Natural killer cell (primary cell): ENCODE measurements around the gene SGPP1. TPM values are rescaled to one million over a fixed set of nuclear protein-coding genes. Genes with fewer than 3 reads are reported as not detected.

Experiments used
- ATAC-seq, 3 donors: fragments of 150-1000 bp in 2 of 3; fragments of 200-7000 bp in 1 of 3; cut with Tn5 transposase; 1 replicate in 1 of 3; 2 replicates in 2 of 3; pipeline ENCODE4 v1.10.0; 2021; ENCODE audit warnings: mild to moderate bottlenecking in 2 of 3, moderate library complexity in 2 of 3
- DNase-seq, 2 donors: peaks; one replicate each; pipeline versions ENCODE4 v3.0.0 to v3.0.0-alpha.2; 2013 to 2021; ENCODE audit warnings: mixed read lengths in 1 of 2
- H3K27ac ChIP-seq: one replicate; pipeline ENCODE4 v1.5.1; 2013; ENCODE audit warnings: mild to moderate bottlenecking, low read length
- H3K27me3 ChIP-seq: one replicate; pipeline ENCODE4 v1.6.1; 2013; ENCODE audit warnings: low read length; ENCODE audit not compliant: control insufficient read depth, insufficient read depth
- H3K36me3 ChIP-seq: one replicate; pipeline ENCODE4 v1.6.1; 2013; ENCODE audit warnings: low read length; ENCODE audit not compliant: control insufficient read depth, insufficient read depth
- H3K4me1 ChIP-seq: one replicate; pipeline ENCODE4 v1.6.1; 2013; ENCODE audit warnings: low read length; ENCODE audit not compliant: control insufficient read depth, insufficient read depth
- H3K4me3 ChIP-seq: one replicate; pipeline ENCODE4 v1.5.1; 2013; ENCODE audit warnings: low read length
- H3K9me3 ChIP-seq: one replicate; pipeline ENCODE4 v1.6.1; 2013; ENCODE audit warnings: low read length; ENCODE audit not compliant: control insufficient read depth, insufficient read depth
- H3K27ac Mint-ChIP-seq, 2 donors: one replicate each; pipeline ENCODE4 v1.8.0; 2022; ENCODE audit warnings: mild to moderate bottlenecking in 2 of 2, mixed read lengths in 2 of 2, moderate library complexity in 1 of 2
- H3K27me3 Mint-ChIP-seq, 2 donors: one replicate each; pipeline ENCODE4 v1.8.0; 2022; ENCODE audit warnings: low read depth in 2 of 2, mixed read lengths in 2 of 2
- H3K36me3 Mint-ChIP-seq: one replicate; pipeline ENCODE4 v1.8.0; 2022; ENCODE audit warnings: mixed read lengths
- H3K4me1 Mint-ChIP-seq, 2 donors: one replicate each; pipeline ENCODE4 v1.8.0; 2022; ENCODE audit warnings: mixed read lengths in 2 of 2
- H3K4me3 Mint-ChIP-seq: one replicate; pipeline ENCODE4 v1.8.0; 2022; ENCODE audit warnings: mild to moderate bottlenecking, moderate library complexity, mixed read lengths
- H3K9me3 Mint-ChIP-seq, 2 donors: one replicate each; pipeline ENCODE4 v1.8.0; 2022; ENCODE audit warnings: mixed read lengths in 2 of 2
- CTCF ChIP-seq: fragments of 200-600 bp; IDR thresholded peaks from one replicate; pipeline ENCODE4 v1.8.0; 2022; ENCODE audit warnings: antibody characterized with exemption
- WGBS: methylation state at CpG from one replicate; pipeline ENCODE4 v1.1.7; 2013; ENCODE audit warnings: missing lambda C conversion rate; ENCODE audit not compliant: insufficient coverage; 5-methylcytosine and 5-hydroxymethylcytosine counted together
- intact Hi-C: fragments of 100-400 bp; cut with micrococcal nuclease; formaldehyde crosslinking; loops from one replicate; pipeline ENCODE4 v1.14.2; 2022
- total RNA-seq, 4 donors: library from RNA; stranded (reverse); fragments of 120-200 nt in 1 of 4; gene quantifications; one replicate each; pipeline versions ENCODE4 v1.2.3 to v1.2.4, GENCODE V29; 2013 to 2022

Gene SGPP1
- total RNA-seq, 3 donors from 2014 or later (not counting 1 experiment from before 2014, with no cell fraction given) = 17.8 to 23.4 (median 23.3) TPM

- peaks cover 16 to 22% of the 10 kb centered on the region in 2 donors for H3K4me1 Mint-ChIP-seq
- Histone ChIP-seq H3K27ac (peak overlapping the region; percentile 99), H3K4me3 (peak overlapping the region; percentile 90), H3K9me3 (no peaks in the 10 kb centered on the region), H3K27me3 (no peaks in the 10 kb centered on the region), H3K4me1 (peaks cover 11% of the 10 kb centered on the region), H3K36me3 (peaks cover 6% of the 10 kb centered on the region)
- 100% methylated on average over 4 of the region's 8 CpGs for WGBS
- peak overlapping the region; percentile 95 to 96 for H3K27ac Mint-ChIP-seq
- DNase-seq (no peak), ATAC-seq (no peak)
- TF ChIP-seq CTCF = no peak
- H3K36me3 Mint-ChIP-seq = no peaks in the 10 kb centered on the region
- H3K9me3 Mint-ChIP-seq = no peaks in the 10 kb centered on the region
- intact Hi-C loops = loop anchor here (1.0 to 2.0 kb wide), 3 partner anchors 7 to 214 kb away; no protein-coding TSS in a partner anchor
- H3K27me3 Mint-ChIP-seq = no peaks in the 10 kb centered on the region
- H3K4me3 Mint-ChIP-seq = peak overlapping the region; percentile 92
Measured at GRCh38 chr14:63642656-63643382, 85.0 kb downstream of the SGPP1 start.

GRCh38 chr14:63642229-63642611 lies 85.6 kb downstream of the SGPP1 start:
- H3K4me1 Mint-ChIP-seq = peaks cover 17 to 23% of the 10 kb centered on the region in 2 donors

DNA sequence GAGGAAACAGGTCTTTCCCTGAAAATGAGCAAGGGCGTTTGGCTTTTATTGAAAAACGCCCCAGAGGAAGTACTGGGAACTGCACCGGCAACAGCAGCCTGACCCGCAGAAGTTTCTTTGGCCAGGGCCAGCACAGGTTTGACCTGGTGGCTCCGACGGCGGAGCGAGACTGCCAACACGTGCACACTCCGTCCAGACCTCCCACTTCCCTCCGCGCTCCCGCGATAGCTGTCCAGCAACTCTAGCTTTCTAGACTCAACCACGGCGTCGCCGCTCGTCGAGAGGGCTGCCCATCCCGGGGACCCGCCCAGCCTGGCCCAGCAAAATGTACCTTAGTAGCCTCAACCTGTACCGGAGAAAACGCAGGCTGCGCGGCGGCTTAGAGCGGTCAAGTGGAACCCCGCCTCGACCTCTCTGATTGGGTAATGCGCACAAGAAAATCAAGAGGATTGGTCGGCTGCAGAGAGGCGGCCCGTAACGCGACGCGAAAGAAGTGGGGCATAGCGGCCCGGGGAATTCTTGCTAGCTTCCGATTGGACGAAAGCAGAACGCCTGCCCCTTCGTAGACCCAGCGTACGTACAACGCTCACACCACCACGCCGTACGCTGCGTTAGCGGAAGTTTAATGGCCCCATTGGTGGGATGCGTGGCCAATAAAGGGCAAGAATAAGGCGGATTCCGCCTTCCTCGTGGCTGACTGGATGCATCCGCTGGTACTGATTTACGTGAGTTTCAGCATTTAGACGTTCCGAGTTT lies 86.2 kb downstream of the SGPP1 start, which contains the start of gene WDR89:
WDR89 (minus strand) TSS at position 399 of the 756 bp plus-strand sequence. CDS start 41,929 bp downstream, outside the sequence.
- Histone ChIP-seq H3K4me3 (peak within 1 kb of the TSS; percentile 90), H3K4me1 (peaks cover 11% of the 10 kb centered on the region), H3K9me3 (no peaks in the 10 kb centered on the region), H3K27ac (peak within 1 kb of the TSS; percentile 99), H3K27me3 (no peaks in the 10 kb centered on the region), H3K36me3 (peaks cover 6% of the 10 kb centered on the region)
- intact Hi-C loops = loop anchor here (1.0 to 2.0 kb wide), 5 partner anchors 9 to 215 kb away; partner anchors contain the start of genes PPP2R5E and SGPP1
- WGBS = under 1% methylated on average over 60 of the region's 60 CpGs
- H3K27ac Mint-ChIP-seq = peak within 1 kb of the TSS; percentile 95 to 96
- peak; percentile 92 to 99 for DNase-seq
- peak within 1 kb of the TSS; percentile 92 for H3K4me3 Mint-ChIP-seq
- TF ChIP-seq CTCF = peak; percentile 70
- H3K36me3 Mint-ChIP-seq = no peaks in the 10 kb centered on the region
- peaks cover 22 to 28% of the 10 kb centered on the region in 2 donors for H3K4me1 Mint-ChIP-seq
- no peaks in the 10 kb centered on the region for H3K9me3 Mint-ChIP-seq
- H3K27me3 Mint-ChIP-seq = no peaks in the 10 kb centered on the region
- ATAC-seq = peak; percentile 79 to 92 (median 81)

More at GRCh38 chr14:63642229-63642611, 85.6 kb downstream of the SGPP1 start:
- Mint-ChIP-seq H3K9me3 (no peaks in the 10 kb centered on the region), H3K4me3 (peak overlapping the region; percentile 92), H3K27ac (peak overlapping the region; percentile 95 to 96), H3K27me3 (no peaks in the 10 kb centered on the region), H3K36me3 (no peaks in the 10 kb centered on the region)
- peak; percentile 68 to 97 for DNase-seq
- no peaks in the 10 kb centered on the region for H3K9me3 ChIP-seq
- peaks cover 11% of the 10 kb centered on the region for H3K4me1 ChIP-seq
- peak; percentile 63 to 81 (median 65) for ATAC-seq
- peak overlapping the region; percentile 90 for H3K4me3 ChIP-seq
- peaks cover 6% of the 10 kb centered on the region for H3K36me3 ChIP-seq
- intact Hi-C loops = loop anchor here (1.0 to 2.0 kb wide), 3 partner anchors 8 to 215 kb away; no protein-coding TSS in a partner anchor
- no peaks in the 10 kb centered on the region for H3K27me3 ChIP-seq
- 0% methylated on average over 11 of the region's 12 CpGs for WGBS
- peak overlapping the region; percentile 99 for H3K27ac ChIP-seq
- no peak for TF ChIP-seq CTCF
